Activated CD4-positive, alpha-beta memory T cell treated with anti-CD3 and anti-CD28 coated beads, Interleukin-2, amount 10 ng/mL, durations not matched to agents 7 days and 5 days (primary cell): ENCODE data around the gene MON2. TPM values are rescaled to one million over a fixed set of nuclear protein-coding genes. Genes with fewer than 3 reads are reported as not detected.
"Not testable (repeated sequence)": the region's sequence is repeated elsewhere in the genome, so short reads cannot be mapped to it uniquely, and the experiment has no call there.

Source experiments
- CTCF ChIA-PET: fragments of 350-600 bp; sonication (Branson Sonifier 250); formaldehyde crosslinking; loops from one replicate; lab custom pipeline; 2021; ENCODE audit warnings: antibody characterized with exemption, inconsistent platforms; lab: Charles Lee
- POLR2A ChIA-PET: fragments of 350-600 bp; sonication (Branson Sonifier 250); formaldehyde crosslinking; loops from one replicate; lab custom pipeline; 2021; ENCODE audit warnings: antibody characterized with exemption; lab: Charles Lee
- DNase-seq: peaks from one replicate; pipeline ENCODE4 v3.0.0-alpha.2; 2020
- H3K27ac Mint-ChIP-seq: one replicate; pipeline ENCODE4 v1.8.0; 2021; ENCODE audit warnings: mild to moderate bottlenecking, mixed read lengths
- H3K27me3 Mint-ChIP-seq: one replicate; pipeline ENCODE4 v1.8.0; 2021; ENCODE audit warnings: mixed read lengths
- H3K36me3 Mint-ChIP-seq: one replicate; pipeline ENCODE4 v1.8.0; 2021; ENCODE audit warnings: low read depth, mixed read lengths
- H3K4me1 Mint-ChIP-seq: one replicate; pipeline ENCODE4 v1.8.0; 2021; ENCODE audit warnings: mixed read lengths
- H3K4me3 Mint-ChIP-seq: one replicate; pipeline ENCODE4 v1.8.0; 2021; ENCODE audit warnings: mild to moderate bottlenecking, mixed read lengths
- H3K9me3 Mint-ChIP-seq: one replicate; pipeline ENCODE4 v1.8.0; 2021; ENCODE audit warnings: mixed read lengths
- total RNA-seq, 2 experiments: library from RNA; stranded (reverse); gene quantifications; one replicate each; pipeline ENCODE4 v1.2.3, GENCODE V29; 2021

MON2 gene
- total RNA-seq, 2 experiments from 2014 or later, result 42.0 to 45.0 TPM

DNA sequence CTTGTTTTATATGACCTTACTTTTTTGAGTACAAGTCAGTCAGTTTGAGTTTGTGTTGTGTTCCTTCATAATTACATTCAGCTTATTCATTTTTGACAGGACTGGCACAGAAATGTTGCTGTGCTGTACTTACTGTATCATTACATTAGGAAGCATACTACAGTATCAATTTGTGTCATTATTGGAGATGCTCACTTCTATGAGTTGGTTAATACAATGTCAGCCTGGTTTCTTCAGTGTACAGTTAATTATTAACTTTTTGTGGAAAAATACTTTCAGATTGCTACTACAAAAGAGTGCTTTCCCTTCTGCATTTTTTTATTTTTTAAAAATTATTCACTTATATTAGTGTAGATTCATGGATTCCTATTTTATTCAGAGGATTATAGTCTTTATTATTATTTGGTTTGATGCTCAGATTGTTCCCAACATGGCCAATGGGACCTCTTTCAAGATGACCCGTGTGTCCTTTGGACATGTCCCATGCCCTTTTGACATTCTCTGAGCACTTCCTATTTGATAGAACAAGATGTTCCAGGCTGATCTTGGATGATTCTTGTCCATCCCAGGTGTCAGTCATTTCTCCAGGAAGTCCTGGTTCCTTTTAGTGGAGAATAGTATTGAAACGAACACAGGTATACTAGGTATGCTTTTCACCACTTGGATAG is 66.6 kb downstream of the MON2 start:
- Mint-ChIP-seq H3K36me3 (peaks cover 34% of the 10 kb centered on the region), H3K4me1 (no peaks in the 10 kb centered on the region), H3K27me3 (no peaks in the 10 kb centered on the region), H3K4me3 (no peak overlapping the region), H3K9me3 (no peaks in the 10 kb centered on the region), H3K27ac (no peak overlapping the region)
- CTCF ChIA-PET, result no interaction called here
- POLR2A ChIA-PET, result no interaction called here
- DNase-seq, result no peak

DNA sequence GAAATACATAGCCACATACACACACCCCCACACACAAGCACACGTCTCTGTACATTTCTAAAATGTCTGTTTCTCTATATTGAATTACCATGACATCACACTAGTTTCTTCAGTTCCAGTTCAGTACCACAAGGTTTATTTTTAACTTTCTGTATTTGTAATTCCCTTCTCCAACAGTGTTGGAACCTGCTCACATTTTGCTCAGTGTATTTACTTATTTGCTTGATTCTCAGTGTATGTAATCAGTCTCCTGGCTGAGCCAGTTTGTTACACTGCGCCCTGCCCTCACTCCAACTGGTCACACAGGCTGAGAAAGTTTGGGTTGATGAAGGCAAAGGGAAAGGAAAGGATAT is 67.1 kb downstream of the MON2 start:
- H3K9me3 Mint-ChIP-seq, result no peaks in the 10 kb centered on the region
- CTCF ChIA-PET, result no interaction called here
- no peak overlapping the region for H3K27ac Mint-ChIP-seq
- H3K27me3 Mint-ChIP-seq, result no peaks in the 10 kb centered on the region
- H3K36me3 Mint-ChIP-seq, result peaks cover 36% of the 10 kb centered on the region
- POLR2A ChIA-PET, result no interaction called here
- no peak overlapping the region for H3K4me3 Mint-ChIP-seq
- no peaks in the 10 kb centered on the region for H3K4me1 Mint-ChIP-seq
- DNase-seq, result no peak

DNA sequence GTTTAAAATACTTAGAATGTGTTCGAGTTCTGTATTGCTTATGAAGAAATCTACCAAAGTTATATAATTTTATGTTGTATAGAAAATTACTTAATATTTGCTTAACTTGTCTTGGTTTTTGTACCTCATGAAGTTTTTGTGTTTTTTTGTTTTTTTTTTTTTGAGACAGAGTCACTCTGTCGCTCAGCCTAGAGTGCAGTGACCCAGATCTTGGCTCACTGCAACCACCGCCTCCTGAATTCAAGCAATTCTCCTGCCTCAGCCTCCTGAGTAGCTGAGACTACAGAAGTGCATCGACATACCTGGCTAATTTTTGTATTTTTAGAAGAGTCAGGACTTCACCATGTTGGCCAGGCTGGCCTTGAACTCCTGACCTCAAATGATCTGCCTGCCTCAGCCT is 69.9 kb downstream of the MON2 start:
- no peaks in the 10 kb centered on the region for H3K4me1 Mint-ChIP-seq
- H3K27me3 Mint-ChIP-seq, result no peaks in the 10 kb centered on the region
- H3K27ac Mint-ChIP-seq, result no peak overlapping the region
- H3K4me3 Mint-ChIP-seq, result no peak overlapping the region
- CTCF ChIA-PET, result no interaction called here
- DNase-seq, result no peak
- H3K36me3 Mint-ChIP-seq, result peaks cover 41% of the 10 kb centered on the region
- POLR2A ChIA-PET, result no interaction called here
- no peaks in the 10 kb centered on the region for H3K9me3 Mint-ChIP-seq

DNA sequence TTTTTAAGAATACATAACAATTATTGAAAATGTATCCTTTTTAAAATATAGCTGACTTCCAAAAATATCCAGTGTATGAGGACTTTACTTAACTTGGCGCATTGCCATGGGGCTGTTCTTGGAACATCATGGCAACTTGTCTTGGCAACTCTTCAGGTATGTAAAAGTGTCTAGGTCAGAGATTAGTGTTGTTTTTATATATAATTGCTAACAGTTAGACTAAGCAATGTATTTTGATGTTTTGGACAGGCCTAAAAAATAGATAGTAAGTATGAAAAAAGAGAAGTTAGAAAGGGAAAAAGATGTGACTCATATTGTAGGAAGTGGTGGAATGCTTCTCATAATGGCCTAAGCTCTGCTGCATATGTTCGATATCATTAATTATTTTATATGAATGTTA is 70.9 kb downstream of the MON2 start:
- H3K27me3 Mint-ChIP-seq, result no peaks in the 10 kb centered on the region
- H3K27ac Mint-ChIP-seq, result no peak overlapping the region
- H3K4me1 Mint-ChIP-seq, result peaks cover 4% of the 10 kb centered on the region
- CTCF ChIA-PET, result interaction anchor here (0.8 to 0.9 kb wide), 2 partner anchors 19 to 99 kb away, joined by 3 read pairs; no protein-coding TSS in a partner anchor
- H3K36me3 Mint-ChIP-seq, result peaks cover 38% of the 10 kb centered on the region
- DNase-seq, result no peak
- no peak overlapping the region for H3K4me3 Mint-ChIP-seq
- no peaks in the 10 kb centered on the region for H3K9me3 Mint-ChIP-seq
- POLR2A ChIA-PET, result interaction anchor here (0.6 kb wide), 1 partner anchor 72 kb away, joined by 3 read pairs; no protein-coding TSS in a partner anchor

DNA sequence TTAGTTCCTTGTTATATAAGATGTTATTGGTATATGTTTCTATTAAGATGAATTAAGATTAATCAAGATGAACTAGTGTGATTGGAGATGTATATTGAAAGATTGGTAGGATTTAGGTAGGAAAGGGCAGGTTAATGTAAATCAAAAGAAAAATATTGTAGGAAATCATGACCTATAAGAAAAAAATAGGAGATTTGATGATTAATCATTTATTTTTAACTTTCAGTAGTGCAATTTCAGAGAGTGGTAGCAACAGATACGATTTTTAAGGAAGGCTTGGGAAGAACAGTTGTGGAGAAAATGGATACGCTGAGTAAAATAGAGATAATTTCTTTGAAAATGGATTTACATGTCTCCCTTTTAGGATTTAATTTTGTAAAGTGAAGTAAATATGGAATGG is 73.7 kb downstream of the MON2 start:
- no peak for DNase-seq
- Mint-ChIP-seq H3K4me3 (no peak overlapping the region), H3K9me3 (no peaks in the 10 kb centered on the region), H3K27ac (no peak overlapping the region), H3K4me1 (peaks cover 9% of the 10 kb centered on the region), H3K27me3 (no peaks in the 10 kb centered on the region), H3K36me3 (peaks cover 32% of the 10 kb centered on the region)
- ChIA-PET POLR2A (no interaction called here), CTCF (no interaction called here)

DNA sequence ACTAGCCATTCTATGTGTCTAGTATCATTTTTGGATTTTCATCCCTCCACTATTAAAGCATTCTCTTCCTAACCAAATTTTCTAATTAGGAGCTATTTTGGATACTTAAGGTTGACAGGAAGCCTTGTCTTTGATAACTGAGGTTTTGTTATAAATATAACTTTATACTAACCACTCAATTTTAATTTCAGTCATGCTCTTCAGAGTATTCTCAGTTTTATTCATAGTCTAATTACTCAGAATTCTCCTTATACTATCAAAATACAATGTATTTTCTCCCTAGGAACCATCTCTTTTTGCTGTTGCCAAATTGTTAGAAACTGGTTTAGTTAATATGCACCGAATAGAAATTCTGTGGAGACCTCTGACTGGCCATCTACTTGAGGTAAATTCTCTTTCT is 76.2 kb downstream of the MON2 start:
- no peak for DNase-seq
- Mint-ChIP-seq H3K9me3 (no peaks in the 10 kb centered on the region), H3K4me3 (no peak overlapping the region), H3K27me3 (no peaks in the 10 kb centered on the region), H3K36me3 (peaks cover 37% of the 10 kb centered on the region), H3K27ac (no peak overlapping the region), H3K4me1 (peaks cover 9% of the 10 kb centered on the region)
- ChIA-PET CTCF (interaction anchor here (1.1 kb wide), 1 partner anchor 24 kb away, joined by 3 read pairs; no protein-coding TSS in a partner anchor), POLR2A (interaction anchor here (1.5 kb wide), 1 partner anchor 76 kb away, joined by 3 read pairs; the partner anchor contains the start of gene MON2)

- H3K27ac Mint-ChIP-seq, result no peak overlapping the region
- CTCF ChIA-PET, result interaction anchor here (1.1 kb wide), 1 partner anchor 24 kb away, joined by 3 read pairs; no protein-coding TSS in a partner anchor
These were observed 76.7 kb downstream of the MON2 start for GRCh38 chr12:62543324-62543723.

DNA sequence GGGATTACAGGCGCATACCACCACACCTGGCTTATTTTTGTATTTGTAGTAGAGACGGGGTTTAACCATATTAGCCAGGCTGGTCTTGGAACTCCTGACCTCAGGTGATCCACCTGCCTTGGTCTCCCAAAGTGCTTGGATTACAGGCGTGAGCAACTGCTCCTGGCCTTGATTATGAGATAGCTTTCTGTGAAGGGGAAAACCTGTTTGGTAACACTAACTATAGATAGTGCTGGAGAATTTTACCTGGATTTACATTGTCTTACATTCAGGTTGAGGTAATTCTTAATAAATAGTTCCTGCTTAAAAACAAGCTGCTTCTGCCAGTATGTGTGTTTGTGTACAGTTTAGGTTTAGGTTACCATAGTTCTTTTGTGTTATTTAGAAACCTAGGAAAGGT is 77.1 kb downstream of the MON2 start:
- Mint-ChIP-seq H3K4me3 (no peak overlapping the region), H3K36me3 (peaks cover 37% of the 10 kb centered on the region), H3K9me3 (no peaks in the 10 kb centered on the region), H3K4me1 (peaks cover 9% of the 10 kb centered on the region), H3K27me3 (no peaks in the 10 kb centered on the region), H3K27ac (no peak overlapping the region)
- CTCF ChIA-PET, result interaction anchor here (1.1 kb wide), 1 partner anchor 254 kb away, joined by 4 read pairs; no protein-coding TSS in a partner anchor
- no peak for DNase-seq
- POLR2A ChIA-PET, result no interaction called here

More at GRCh38 chr12:62543324-62543723, 76.7 kb downstream of the MON2 start:
- POLR2A ChIA-PET, result no interaction called here
- Mint-ChIP-seq H3K9me3 (no peaks in the 10 kb centered on the region), H3K27me3 (no peaks in the 10 kb centered on the region), H3K4me1 (peaks cover 9% of the 10 kb centered on the region), H3K4me3 (no peak overlapping the region), H3K36me3 (peaks cover 38% of the 10 kb centered on the region)
- DNase-seq, result no peak

DNA sequence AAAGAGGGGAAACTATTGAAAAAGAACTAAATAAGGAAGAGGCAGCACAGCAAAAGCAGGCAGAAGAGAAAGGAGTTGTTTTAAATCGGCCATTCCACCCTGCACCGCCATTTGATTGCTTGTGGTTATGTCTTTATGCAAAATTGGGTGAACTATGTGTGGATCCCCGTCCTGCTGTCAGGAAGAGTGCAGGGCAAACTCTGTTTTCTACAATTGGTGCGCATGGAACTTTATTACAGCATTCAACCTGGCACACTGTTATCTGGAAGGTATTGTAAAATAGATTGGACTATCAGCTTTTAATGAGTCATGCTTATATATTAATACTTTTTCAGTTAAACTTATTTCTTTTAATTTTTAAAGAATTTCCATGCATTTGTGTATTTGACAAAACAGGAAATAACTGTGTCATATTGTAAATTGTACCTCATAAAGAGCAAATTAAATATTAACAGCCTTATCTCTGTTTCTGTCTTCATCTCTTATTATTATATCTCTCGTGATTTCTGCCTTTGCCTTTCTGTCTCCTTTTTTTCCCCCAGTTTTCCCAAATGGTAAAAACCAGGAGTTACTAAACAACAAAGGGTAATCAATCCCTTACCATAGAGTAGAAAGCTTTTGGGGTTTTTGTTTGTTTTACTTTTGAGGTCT is 86.4 kb downstream of the MON2 start:
- ChIA-PET POLR2A (no interaction called here), CTCF (no interaction called here)

DNA sequence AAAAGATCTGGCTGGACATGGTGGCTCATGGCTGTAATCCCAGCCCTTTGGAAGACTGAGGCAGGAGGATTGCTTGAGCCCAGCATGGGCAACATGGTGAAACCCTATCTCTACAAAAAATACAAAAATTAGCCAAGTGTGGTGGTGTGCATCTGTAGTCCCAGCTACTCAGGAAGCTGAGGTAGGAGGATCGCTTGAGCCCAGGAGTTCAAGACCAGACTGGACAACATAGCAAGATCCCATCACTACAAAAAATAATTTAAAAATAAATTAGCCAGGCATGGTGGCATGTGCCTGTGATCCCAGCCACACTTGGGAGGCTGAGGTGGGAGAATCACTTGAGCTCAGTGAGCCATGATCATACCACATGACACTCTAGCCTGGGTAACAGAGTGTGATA is 92.7 kb downstream of the MON2 start:
- H3K4me3 Mint-ChIP-seq, H3K4me1 Mint-ChIP-seq, POLR2A ChIA-PET, H3K9me3 Mint-ChIP-seq, CTCF ChIA-PET, H3K27ac Mint-ChIP-seq, DNase-seq, H3K27me3 Mint-ChIP-seq: not testable (repeated sequence)
- H3K36me3 Mint-ChIP-seq, result peaks cover 23% of the 10 kb centered on the region

More for the DNA sequence above, 86.4 kb downstream of the MON2 start:
- H3K4me1 Mint-ChIP-seq, result no peaks in the 10 kb centered on the region
- H3K27me3 Mint-ChIP-seq, result no peaks in the 10 kb centered on the region
- H3K9me3 Mint-ChIP-seq, result no peaks in the 10 kb centered on the region
- no peak overlapping the region for H3K27ac Mint-ChIP-seq
- H3K36me3 Mint-ChIP-seq, result peaks cover 35% of the 10 kb centered on the region
- DNase-seq, result no peak
- H3K4me3 Mint-ChIP-seq, result no peak overlapping the region

GRCh38 chr12:62562846-62563245 is 96.2 kb downstream of the MON2 start:
- Mint-ChIP-seq H3K4me3 (no peak overlapping the region), H3K36me3 (peaks cover 21% of the 10 kb centered on the region), H3K27me3 (no peaks in the 10 kb centered on the region), H3K4me1 (peaks cover under 1% of the 10 kb centered on the region), H3K9me3 (no peaks in the 10 kb centered on the region), H3K27ac (no peak overlapping the region)
- CTCF ChIA-PET, result interaction anchor here (1.3 kb wide), 1 partner anchor 232 kb away, joined by 4 read pairs; no protein-coding TSS in a partner anchor
- POLR2A ChIA-PET, result no interaction called here
- DNase-seq, result no peak

GRCh38 chr12:62575036-62575435 is 108.4 kb downstream of the MON2 start:
- peaks cover 14% of the 10 kb centered on the region for H3K36me3 Mint-ChIP-seq
- DNase-seq, result no peak
- ChIA-PET POLR2A (no interaction called here), CTCF (interaction anchor here (1.5 kb wide), 1 partner anchor 137 kb away, joined by 5 read pairs; no protein-coding TSS in a partner anchor)
- H3K4me3 Mint-ChIP-seq, result no peak overlapping the region
- H3K27ac Mint-ChIP-seq, result no peak overlapping the region
- H3K9me3 Mint-ChIP-seq, result no peaks in the 10 kb centered on the region
- no peaks in the 10 kb centered on the region for H3K4me1 Mint-ChIP-seq
- H3K27me3 Mint-ChIP-seq, result no peaks in the 10 kb centered on the region

- H3K9me3 Mint-ChIP-seq, result no peaks in the 10 kb centered on the region
- POLR2A ChIA-PET, result interaction anchor here (0.7 to 1.4 kb wide), 2 partner anchors 27 to 317 kb away, joined by 3 read pairs; partner anchors contain the start of gene USP15
- DNase-seq, result no peak
- H3K27ac Mint-ChIP-seq, result no peak overlapping the region
- no peaks in the 10 kb centered on the region for H3K4me1 Mint-ChIP-seq
- no peaks in the 10 kb centered on the region for H3K27me3 Mint-ChIP-seq
- no peak overlapping the region for H3K4me3 Mint-ChIP-seq
- CTCF ChIA-PET, result interaction anchor here (2.4 kb wide), 1 partner anchor 221 kb away, joined by 7 read pairs; no protein-coding TSS in a partner anchor
- H3K36me3 Mint-ChIP-seq, result peaks cover 10% of the 10 kb centered on the region
These were observed 109.9 kb downstream of the MON2 start for GRCh38 chr12:62576503-62576902.
